Stimulated activated CD4-positive, alpha-beta T cell treated with anti-CD3 and anti-CD28 coated beads, TNF-alpha, amount 100 ng/mL, for 48 hours (primary cell): Measurements from ENCODE around the gene CARD10.
A peak's percentile ranks its signal among the peaks of the same experiment; 100 is the strongest.

ENCODE experiments used
- DNase-seq, 3 donors: peaks; one replicate each; pipeline ENCODE4 v3.0.0-alpha.2; 2020; ENCODE audit warnings: low read depth in 3 of 3

Gene CARD10

DNA sequence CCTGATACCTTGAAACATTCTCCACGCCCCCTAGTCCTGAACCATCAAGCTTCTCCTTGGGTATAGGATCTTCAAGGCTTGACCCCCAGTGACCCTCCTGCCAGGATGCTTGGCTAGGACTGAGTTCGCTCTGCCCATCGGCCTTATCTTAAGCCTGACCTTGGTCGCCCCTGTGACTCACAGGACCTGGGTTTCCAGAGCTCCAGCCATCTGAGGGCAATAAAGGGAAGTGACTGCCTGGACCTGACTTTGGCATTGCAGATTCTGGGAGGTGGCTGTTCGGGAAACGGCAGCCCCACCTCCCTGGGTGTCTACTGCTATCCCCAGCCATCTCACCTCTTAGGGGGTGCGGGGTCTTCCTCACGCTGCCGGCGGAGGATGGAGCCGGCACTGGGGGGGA lies 15.4 kb downstream of the CARD10 start:
- no peak for DNase-seq

DNA sequence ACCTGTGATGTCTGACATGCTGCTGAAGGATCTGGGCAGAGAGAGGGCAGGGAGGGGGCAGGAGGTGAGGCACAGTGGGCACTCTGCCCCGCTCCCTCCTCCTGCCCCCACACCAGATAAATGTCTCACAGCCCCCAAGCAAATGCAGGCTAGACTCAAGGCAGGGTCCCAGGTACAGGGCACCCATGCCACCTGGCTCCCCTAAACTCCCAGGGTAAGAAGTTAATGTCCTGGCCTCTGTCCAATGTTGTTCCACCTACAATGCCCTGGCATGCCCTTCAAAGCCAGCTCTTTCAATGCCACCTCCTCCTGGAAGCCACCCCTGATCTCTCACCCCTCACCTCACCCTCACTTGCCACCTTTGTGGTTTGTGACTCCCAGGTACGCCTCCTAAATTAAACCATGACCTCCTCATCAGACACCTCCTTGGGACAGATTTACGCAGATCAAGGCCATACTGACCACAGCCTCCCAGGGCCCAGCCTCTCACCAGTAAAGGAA lies 16.0 kb downstream of the CARD10 start:
- DNase-seq = no peak

DNA sequence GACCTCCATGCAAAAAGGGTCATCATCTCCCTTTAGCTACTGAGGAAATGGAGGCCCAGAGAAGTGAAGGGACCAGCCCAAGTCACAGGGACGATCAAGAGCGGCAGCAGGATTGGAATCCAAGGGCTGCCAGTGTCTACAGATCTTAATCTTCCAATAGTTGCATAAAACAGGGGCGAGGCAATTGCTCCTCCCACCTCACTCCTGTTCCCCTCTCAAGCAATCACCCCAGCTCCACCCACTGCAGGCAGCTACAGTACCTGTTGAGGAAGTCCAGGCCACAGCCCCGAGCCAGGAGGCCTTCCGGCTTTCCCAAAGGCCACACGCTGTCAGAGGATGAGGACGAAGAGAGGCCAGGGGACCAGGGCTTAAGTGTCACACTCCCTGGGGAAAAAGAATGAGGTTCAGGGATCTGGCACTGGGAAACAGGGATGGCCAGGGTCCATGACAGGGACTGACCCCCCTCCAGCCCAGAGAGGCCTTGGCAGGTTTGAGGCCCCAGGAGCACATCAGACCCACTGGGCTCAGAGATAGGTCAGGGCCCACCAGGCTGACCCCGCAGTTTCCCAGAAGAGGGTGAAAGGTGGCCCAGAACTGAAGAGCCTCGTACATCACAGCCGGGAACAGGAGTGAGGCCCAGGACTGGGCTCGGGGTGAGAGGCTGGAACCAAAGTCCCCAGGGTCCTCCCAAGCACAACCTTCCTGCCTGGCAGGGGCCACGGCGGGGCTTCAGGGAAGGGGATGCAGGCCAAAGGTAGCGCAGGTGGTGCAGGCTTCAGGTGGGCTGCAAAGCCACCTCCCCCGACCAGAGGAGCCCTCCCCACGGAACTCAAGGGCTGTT lies 16.7 kb downstream of the CARD10 start:
- no peak for DNase-seq

DNA sequence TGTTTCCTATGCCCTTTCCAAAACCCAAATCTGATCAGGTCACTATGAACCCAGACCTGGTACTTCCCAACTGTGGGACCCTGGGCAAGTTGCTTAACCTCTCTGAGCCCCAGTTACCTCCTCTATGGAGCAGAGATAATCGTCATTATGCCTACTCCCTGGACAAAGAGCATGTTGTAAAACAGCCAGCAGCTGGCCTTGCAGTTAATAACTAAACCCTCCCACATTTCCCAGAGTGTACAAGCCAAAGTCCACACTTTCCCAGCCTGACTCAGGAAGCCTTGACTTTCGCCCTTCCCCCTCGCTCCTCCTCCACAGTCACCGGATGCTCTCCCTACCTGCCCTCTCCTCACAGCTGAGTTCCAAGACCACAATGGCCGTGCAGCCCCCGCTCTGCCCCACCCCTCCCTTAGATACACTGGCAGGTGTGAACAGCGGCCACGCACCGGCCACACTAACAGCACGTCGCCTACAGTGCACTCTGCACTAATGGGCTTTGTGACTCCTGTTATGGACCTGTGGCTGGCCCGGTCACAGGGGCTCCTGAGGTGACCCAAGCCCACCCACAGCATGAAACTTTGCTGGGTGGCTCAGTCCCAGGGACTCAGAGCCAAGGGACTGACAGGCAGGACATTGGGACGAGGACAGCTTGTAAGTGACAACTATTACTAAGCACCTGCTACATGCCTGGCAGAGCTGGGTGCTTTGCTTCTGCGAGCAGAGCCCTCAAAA lies 17.4 kb downstream of the CARD10 start:
- DNase-seq = no peak

DNA sequence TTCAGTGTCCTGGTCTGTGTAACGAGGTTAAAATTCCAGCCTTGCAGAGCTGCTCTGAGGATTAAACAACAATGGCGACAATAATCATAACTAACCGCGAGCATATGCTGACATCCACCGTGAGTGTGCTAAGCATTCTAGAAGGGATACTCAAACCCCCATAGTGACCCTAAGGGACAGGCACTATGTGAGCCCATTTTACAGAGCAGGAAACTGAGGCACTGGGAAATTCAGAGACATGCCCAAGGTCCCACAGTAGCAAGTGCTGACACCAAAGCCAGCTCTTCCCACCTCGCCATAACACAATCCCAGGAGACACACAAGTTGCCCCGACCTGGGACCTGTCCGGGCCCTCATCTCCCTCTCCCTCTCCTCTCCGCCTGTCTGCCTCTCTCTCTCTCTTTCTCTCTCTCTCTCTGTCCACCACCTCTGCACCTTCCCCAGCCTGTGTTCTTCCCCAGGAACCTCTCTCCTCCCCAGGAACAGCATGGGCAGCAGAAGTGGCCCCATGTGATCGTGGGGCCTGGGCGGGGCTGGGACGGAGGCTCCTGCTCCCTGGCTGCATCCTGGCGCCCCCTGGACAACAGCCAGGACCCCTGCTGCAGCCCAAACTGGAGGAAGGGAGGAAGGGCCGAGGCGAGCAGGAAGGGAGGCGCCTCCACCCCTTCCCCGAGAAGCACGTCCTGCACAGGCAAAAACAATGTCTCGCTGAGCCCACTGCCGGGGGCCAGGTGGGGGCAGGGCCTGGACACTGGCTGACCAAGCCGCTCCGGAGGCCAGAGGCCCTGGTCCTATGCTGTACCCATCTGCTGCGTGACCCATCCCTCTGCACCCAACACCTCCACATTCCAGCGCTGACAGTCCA lies 18.2 kb downstream of the CARD10 start:
- DNase-seq = no peak

DNA sequence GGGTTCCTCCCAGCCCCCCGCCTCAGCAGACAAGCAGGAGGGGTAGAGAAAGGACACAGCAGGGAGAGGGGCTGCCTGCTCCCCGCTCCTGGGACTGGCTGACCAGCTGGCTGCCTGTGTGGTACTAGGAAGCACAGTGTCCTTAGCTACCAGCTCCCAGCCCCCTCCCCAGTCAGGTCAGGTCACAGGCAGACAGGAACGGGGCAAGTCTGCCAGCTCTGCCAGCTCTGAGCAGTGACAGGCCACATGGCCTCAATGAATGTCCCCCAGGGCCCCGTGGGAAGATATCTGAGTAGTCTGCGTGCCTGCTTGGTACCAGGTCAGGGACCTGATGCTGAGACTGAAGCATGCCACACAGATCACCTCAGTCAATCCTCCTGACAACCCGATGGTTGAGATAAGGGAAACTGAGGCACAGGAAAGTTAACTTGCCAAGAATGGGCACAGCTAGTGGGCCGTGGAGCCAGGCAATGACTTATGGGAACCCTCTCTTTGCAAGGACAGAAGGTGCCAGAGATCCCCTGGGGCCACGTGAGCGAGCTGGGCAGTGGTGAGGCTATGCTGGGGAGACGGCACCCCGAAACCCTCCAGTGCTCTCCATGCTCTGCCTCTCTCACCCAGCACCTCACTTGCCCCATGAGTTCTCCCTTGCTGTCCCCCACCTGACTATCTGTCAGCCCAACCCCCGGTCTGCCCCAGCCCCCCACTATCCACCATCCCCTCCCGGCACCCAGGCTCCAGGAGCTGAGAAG lies 19.2 kb downstream of the CARD10 start:
- DNase-seq = no peak

DNA sequence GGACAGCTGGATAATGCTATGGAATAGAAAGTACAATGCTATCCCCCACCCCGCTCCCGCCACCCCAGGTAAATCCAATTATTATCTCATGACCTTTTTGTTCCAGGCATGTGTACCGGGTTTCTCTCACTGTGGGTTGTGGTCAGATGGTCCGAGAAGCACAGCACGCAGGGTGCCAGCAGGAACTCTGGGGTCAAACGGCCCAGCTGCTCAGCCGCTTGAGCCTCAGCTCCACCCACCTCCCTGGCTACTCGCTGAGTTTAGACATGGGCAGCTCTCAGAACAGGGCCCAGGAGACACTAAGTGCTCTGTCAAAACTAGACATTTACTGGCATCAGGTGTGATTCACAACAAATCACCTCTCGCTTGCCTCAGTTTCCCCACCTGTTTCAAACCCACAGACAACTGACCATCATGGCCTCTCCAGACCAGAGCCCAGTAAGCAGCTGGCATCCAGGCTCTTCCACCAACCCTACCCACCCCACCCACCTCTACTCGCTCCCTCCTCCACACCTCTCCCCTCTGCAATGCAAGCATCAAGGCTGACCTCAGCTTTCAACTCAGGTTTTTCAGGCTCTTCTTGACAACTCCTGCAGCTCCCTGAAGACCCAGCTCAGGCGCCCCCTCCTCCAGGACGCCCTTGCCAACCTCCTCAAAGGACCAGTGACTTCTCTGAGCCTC lies 20.0 kb downstream of the CARD10 start:
- DNase-seq = no peak

DNA sequence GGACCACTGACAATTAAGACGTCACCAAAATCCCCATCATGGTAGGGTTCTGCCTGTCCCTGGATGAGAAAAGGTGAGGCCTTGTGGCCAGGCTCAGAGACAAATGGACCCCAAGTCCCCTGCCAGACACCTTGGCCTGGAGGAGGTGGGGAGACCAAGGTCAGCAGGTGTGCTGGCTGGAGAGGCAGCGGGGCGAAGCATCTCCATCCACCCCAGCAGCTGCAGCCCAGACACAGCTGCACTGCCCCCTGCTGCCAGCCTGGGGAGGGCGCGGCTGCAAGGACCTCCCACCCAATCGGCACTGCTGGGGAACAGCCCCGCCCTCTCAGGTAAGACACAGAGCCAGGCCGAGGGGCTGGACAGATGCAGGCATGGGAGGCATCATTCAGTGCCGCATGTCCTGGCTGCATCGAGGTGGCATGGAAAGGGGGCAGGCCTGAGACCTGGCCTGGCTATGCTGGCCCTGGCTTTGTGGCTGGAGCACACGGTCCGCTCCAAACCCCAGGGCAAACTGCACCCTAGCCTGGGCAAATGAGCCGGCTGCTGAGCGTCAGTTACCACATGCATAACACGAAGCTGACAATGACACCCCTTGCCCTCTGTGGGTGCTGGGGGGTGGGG lies 20.8 kb downstream of the CARD10 start:
- DNase-seq = peak; percentile 49 to 71 (median 52)

DNA sequence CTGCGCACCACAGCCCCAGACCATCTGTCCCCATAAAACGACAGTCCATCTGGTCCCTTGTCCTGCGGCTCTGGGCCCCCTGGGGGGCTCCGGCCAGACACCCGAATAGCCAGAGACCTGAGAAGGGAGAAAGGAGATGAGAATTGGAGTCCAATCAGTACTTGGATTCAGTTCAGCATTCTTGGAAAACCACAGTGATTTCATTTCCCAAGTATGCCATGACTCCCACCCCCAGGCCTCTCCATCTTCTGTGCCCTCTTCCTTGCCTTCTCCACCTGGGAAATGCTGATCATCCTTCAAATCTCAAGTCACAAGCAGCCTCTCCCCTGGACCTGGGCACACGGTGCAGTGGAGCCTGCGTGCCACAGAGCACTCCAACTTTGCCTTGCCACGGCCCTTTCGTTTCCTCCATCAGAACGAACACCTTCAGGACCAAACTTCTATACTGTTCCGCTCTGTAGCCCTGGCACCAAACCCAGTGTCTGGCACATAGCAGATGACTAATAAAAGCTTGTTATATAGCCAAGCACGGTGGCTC lies 22.1 kb downstream of the CARD10 start:
- DNase-seq = no peak

DNA sequence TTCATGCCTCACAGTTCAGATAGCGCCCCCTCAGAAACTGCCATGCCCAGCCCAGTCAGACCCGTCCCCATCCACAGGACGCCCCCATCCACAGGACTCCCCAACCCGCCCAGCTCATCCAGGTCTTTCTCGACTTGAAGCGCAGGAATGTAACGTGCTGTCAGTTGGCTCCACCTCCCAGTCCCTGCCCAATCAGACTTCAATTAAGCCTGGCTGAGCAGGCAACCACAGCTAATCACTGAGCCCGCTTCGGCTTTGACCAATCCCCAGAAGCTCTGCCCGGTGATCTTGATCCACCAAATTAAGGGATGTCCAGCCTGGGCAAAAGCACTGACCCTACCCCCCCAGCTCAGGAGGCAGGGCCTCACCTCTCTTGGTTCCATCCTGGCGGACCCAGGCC lies 22.6 kb downstream of the CARD10 start:
- DNase-seq = no peak

DNA sequence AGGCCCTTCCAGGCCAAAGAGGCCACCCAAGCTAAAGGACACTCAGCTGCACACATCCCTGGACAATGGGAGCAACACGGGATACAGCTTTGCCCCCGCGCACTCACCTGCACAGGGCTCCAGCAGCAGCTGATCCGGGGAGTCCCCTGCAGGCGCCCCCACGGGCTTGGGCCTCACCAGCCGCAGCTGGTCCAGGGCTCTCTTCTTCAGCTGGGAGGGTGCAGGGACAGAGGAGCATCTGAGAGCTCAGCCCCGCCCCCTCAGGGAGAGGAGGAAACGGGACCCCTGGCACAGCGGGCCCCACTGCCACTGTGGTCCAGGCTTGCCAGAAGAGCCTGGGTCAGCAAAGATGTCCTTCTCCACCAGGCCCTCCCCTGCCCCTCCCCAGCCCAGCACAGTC lies 25.2 kb downstream of the CARD10 start:
- DNase-seq = no peak

DNA sequence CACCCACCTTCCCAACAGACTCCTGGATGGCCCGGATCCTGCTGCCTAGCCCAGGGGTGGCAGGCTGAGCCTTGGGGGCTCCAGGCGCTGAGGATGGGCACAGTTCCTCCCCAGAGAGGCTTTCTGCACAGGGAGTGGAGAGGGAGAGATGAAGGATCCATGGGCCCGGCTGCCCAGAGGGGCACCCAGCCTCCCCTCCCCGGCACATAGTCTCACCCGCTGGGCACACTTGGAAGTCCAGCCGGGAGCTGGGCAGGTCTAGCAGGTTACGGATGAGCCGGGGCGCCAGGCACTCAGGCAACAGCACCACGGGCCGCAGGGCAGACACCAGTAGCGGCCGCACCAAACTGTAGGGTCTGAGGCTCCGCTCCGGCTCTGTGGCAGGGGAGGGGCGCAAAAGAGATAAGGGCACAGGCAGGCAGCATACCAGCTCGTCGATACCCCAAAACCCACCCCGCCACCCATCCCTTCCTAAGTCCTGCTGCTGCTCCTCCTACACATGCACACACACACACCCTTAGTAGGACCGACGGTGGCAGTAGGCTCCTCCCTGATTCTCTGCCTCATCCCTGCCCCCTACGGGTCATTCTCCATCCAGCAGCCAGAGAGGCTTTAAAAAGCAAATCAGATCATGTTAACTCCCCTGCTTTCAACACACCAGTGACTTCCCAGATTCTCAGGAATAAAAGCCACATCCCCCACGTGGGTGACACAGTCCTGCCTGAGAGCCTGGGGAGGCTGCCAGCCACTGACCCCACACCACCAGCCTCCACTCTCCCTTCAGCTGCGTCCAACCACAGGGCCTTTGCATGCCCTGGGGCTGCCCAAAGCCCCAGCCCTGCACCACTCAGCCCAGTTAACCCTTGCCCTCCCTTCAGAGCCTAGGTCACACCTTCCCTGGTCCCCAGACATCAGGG lies 26.5 kb downstream of the CARD10 start:
- DNase-seq = peak in 2 of 3 donors; percentile 26 to 59

DNA sequence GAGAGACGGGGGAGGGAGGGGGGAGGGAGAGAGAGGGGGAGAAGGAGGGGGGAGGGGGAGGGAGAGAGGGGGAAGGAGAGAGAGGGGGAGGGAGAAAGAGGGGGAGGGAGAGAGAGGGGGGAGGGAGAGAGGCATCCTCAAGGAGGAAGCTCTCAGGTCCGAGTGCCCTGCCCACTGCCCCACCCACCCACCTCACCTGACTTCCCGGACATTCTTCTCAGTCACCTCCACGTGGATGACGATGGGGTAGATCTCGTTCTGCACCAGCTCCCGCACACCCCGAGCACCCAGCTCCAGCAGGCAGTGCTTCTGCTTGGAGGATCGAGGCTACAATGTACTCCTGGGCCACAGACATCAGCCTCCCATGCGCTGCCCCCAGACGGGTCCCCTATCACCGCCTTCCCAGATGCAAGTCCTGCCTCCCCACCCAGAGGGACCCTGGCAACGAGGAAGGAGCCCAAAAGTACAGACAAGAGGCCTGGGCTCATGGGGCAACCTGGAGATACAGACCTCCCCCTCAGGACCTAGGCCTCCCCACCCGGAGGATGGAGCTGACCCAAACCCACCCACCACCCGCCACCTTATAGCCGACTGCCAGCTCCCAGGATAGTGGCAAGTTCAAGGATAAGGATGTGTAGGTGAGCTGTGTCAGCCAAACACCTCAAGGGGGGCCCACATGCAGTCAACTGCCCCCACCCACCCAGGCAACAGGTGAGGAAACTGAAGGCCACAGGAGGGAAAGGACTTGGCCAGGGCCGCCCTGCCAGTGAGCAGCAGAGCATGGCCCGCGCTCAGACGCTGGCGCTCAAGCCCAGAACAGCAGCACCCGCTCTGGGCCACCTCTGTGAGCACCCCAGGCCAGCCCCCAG lies 27.4 kb downstream of the CARD10 start:
- DNase-seq = no peak

DNA sequence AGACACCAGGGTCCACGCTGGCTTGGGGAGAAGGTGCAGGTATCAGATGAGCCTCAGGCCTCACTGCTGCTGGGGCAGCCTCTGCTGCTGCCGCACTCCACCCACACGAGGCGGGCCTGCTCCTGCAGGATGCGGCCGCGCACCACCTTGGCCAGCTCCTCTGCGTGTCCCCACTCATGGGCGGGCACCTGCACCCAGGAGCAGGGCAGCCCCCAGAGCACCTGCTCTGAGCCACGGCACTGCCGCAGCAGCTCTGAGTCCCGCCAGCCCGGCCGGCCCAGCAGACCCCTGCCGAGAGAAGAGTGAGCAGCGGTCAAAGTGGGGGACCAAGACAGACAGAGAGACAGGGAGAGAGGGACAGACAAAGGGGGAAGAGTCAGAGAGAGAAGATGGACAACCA lies 28.1 kb downstream of the CARD10 start:
- no peak for DNase-seq

DNA sequence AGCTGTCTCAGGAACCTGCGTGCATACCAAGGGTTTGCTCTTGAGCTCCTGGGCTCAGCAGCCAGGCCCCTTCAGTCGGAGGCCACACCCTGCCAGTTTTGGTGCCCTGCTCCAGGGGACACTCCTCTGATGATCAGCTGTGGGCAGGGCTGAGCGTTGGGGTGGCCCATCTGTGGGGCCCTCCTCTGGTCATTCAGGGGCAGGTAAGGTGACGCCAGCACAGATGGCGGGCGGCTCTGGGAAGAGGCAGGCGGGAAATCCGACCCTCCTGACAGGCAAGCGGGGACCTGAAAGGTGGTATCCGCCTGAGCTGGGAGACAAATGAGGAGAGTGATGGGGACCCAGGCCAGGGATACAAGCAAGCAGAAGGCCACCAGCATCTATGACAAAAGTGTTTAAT lies 29.2 kb downstream of the CARD10 start:
- DNase-seq = no peak

DNA sequence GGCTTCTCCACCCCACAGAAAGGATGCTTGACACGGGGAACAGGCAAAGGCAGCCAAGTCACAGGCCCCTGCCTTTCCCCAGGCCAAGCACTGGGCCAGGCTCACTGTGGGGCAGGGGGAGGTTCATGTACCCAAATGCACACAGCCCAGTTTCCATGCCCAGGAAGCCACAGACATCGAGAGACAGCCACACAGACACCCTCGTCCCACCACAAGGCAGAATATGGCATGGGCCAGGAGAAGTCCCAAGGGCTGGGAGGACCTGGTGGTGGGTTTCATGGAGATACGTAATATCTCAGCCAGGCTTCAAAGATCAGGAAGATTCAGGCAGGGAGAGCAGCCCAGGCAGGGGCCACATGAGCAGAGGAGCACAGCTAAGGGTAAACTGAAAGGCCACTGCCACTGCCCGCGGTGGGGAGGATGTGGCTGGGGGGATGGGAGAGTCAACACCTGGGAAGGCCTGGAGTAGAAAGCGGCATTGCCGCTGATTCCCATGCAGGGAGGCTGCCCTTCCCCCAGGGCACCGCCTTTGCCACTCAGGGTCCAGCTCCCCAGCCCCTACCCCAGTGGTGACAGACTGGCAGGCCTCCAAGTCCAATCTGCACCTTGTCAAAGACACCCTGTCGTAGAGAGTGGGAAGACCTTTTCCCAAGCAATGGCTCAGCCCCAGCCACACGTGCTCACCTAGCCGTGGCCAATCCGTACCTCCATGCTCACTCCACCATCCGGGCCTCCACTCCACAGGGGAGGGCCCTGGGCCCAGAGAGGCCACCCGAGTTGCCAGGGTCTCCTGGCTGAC lies 30.7 kb downstream of the CARD10 start:
- DNase-seq = no peak

DNA sequence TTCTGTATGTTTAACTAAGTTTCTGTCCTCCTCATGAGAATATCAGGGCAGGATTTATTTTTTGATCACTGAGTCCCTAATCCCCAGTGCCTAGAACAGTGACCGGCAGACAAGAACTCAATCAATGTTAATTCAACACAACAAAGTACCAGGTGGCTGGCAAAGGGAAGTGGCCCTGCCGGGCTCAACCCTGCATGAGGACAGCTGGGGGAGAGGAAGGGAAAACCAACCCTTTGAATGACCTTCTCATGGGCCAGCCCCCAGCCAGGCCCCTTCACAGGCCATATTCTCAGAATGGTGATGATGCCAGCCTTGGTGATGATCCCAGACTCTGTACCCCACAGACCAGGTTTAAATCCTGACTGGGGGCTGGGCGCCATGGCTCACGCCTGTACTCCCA lies 31.6 kb downstream of the CARD10 start:
- no peak for DNase-seq
